HG03060 (cell line): ENCODE data around the gene CCL16.
"Not testable (repeated sequence)": the region's sequence is repeated elsewhere in the genome, so short reads cannot be mapped to it uniquely, and the experiment has no call there.

ENCODE experiments used
- ATAC-seq: cut with Tn5 transposase; IDR thresholded peaks from one replicate; pipeline ENCODE4 v1.9.1; 2021; ENCODE audit warnings: low read depth, moderate number of reproducible peaks; ENCODE audit not compliant: unreplicated experiment

Gene CCL16

DNA sequence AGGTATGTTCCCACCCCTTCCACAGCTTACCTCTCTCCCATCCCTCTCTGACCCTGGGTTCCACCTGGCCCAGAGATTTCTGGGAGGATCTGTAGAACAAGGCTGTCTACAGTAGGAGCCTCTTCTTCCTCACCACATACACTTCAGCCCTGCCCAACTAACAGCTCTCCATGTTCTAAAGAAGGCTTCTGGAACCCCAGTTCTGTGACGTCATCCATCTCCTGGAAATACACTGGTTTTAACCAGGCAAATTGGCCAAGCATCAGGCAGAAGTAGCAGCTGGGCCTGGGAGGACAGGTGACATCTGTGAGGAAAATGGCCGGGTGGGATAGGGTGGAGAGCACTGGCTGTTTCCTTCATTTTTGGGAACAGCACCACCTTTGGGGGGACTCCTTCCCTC, 37.8 kb downstream of the CCL16 start, which contains the start of gene LYZL6:
Gene LYZL6, minus strand, starts transcription at position 177 of the 400 bp plus-strand sequence. CDS start 4,357 bp downstream, outside the sequence.
- ATAC-seq, result no peak

DNA sequence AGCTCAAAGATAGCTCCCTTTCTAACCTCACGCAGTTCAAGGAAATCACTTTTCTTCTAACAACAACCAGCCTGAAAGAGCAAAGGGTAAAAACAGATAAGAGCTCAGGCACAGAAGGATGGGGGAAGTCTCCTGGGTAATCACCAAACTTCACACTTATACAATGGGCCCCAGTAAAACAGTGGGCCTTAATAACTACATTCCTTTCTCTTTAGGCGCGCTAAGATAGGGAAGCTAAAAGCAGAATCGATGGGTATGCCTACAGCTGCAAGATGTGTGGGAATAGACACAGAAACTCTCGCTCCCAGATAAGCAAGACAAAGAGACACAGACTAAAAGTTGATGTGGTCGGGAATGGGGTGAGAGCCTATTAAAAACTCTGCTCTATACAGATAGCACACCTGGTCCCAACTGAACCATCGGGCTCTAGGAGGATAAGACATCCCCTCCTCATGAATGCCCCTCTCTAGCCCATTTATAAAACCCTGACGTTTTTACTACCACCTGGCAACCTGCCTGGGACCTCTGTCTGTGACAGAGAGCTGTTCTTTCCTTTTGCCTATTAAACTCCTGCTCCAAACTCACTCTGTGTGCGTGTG, 38.6 kb downstream of the CCL16 start:
- no peak for ATAC-seq

DNA sequence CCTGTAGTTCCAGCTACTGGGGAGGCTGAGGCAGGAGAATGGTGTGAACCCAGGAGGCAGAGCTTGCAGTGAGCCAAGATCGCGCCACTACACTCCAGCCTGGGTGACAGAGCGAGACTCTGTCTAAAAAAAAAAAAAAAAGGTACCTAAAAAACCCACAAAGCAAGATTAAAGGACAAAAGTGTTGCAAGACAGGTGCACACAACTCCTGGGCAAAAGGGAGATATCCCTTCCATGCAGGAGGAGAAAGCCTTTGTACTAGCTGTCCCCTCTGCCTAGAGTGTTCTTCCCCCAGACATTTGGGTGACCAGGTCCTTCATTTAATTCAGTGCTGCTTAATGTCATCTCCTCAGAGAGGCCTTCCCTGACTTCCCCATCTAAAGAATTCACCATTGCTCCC, 42.8 kb downstream of the CCL16 start:
- ATAC-seq, result not testable (repeated sequence)

DNA sequence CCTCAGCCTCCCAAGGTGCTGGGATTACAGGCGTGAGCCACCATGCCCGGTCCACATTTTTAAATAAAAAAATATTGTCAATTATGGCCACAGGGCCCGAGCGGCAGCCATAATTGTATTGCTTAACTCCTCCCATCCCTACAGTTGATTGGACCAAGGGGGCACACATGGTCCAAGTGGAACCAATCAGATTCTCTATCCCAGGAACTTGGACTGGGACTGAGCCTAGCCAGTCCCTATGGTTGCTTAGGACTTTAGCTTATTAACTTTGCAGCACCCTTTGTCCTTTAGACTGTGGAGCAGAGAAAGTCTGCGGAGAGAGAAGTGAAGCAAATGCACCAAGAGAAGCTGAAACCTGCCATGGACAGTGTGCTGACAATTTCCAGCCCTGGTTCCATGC, 45.2 kb downstream of the CCL16 start:
- ATAC-seq, result no peak

DNA sequence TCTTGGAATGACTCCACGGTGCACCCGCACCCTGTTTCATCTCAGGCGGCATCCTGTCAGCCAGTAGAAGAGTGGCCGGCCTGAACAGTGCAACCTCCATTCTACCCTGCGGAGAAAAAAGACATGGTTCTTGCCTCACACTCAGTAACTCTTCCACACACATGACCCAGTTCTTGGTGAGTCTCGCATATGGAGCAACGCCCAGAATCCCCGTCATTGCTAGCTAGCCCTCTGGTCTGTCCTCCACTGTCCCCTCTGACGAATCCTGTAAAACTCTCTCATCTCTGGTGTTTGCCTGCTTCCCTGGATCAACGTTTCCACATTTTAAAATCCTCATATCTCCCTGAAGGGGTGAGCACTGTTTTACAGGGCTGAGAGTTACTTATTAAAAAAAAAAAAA, 46.5 kb downstream of the CCL16 start:
- ATAC-seq, result no peak

DNA sequence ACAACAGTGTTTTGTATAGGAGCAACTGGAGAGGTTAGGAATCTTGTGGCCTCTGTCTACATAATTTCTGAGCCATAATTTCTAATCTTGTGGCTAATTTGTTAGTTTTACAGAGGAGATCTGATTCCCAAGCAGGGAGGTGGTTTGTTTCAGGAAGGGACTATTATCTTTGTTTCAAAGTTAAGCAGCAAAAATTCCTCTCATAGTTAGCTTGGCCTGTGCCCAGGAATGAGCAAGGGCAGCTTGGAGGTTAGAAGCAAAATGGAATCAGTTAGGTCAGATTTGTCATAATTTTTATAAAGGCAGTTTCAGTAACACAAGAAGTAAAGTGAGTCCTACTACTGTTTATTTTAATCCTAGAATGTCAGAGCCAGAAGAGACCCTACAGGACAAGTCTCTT, 48.7 kb downstream of the CCL16 start:
- ATAC-seq, result no peak

DNA sequence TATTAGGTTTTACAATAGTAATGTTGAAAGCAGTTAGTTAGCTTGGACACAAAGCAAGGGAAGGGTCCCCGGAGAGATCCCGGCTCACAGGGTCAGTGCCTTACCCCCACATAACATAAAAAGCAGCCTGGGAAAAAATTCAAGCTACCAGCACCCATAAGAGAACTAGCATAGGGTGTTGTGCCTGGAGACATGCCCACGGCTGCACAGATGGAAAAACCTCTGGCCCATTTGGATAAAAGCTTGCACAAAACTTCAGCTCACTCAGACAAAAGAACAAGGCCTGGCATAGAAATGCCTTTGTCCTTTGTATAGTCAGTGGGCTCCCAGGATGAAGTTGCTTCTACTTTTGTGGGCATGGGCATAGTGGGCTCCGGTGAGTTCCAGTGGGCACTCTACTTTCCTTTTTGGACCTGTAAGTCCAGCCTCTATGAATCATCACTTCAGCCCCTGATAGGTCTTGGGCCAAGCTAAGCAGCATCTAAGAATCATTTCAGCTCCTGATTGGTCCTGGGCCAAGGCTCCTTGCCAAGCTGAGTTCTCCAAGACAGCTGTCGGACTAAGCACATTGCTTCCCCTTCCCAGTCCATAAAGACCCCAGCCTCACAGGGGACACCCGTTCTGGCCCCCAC, 49.4 kb downstream of the CCL16 start:
- no peak for ATAC-seq

DNA sequence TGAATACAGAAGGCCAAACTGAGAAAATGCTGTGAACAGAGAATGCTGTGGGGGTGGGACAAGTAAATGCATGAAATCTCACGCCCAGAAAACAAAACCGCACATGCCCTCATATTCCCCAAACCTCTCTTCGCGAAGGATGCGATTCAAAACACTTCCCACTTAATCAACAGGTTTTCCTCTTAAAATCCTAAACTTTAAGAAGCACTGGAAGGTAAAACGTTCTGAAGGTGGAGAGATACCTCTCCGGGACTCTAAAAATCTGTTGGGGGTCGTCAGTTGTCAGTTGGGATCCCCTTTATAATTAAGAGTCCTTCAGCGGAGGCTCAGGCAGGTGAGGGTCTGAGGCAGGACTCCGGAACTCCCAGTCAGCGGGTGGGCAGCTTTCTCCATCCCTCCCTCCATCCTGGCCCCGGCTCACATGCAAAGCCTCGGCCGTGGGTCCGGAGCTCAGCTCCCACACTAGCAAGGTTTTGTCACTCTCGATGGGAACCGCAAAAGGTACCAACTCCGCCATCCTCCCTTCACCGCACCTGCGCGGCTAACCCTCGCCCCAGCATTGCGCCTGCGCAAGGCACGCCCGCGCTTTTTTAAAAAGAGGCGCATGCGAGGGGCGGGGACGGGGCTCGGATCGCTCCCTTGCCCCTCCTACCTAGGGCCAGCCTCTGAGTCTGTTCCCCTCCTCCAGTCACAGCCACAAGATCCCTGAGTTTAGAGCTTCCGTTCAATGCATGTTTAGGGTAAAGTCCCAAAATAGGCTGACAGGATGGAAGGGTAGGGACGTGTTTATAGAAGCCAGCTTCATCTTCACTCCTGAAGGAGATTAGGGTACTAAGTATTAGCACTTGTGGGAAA, 50.9 kb downstream of the CCL16 start, which contains the start of gene RDM1:
Gene RDM1, minus strand, starts transcription at position 563 of the 855 bp plus-strand sequence. Its CDS starts 46 bp downstream, at position 517.
- no peak for ATAC-seq

DNA sequence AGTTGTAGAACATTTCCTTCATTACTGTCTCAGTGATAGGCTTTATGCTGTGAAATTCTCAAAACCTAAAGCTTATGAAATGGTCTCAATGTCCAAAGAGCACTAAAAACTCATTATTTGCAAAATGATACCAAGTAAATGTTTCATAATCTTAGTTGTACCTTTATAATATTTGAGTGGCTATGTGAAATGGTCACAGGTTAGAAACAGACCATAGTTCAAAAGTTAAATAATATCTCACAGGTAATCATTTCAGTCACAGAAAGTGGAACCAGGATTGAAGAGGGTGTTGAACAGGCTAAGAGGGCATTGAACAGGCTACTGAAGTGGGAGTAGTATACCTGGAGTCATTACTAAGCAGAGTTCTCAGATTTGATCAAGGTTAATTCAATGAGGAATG, 53.6 kb downstream of the CCL16 start:
- ATAC-seq, result no peak
